Prostate gland (tissue), 2 donors: ENCODE data around the gene LGALS1.

Experiments used
- POLR2AphosphoS5 ChIP-seq: sonication (generic); formaldehyde crosslinking; IDR thresholded peaks from one replicate; pipeline ENCODE4 v1.6.1; 2017; ENCODE audit warnings: antibody characterized with exemption
- TF ChIP-seq, protein P1 (sequence below), 4 experiments: fragments of 200-600 bp in 2 of 4; fragments of 450-650 bp in 2 of 4; sonication (generic) in 2 of 4; IDR thresholded peaks; 1 replicate in 3 of 4; 2 replicates in 1 of 4; pipeline ENCODE4 v1.5.1; 2016 to 2019; ENCODE audit warnings: antibody characterized with exemption in 4 of 4, mild to moderate bottlenecking in 2 of 4, moderate library complexity in 2 of 4

- TF ChIP-seq, protein P1, sequence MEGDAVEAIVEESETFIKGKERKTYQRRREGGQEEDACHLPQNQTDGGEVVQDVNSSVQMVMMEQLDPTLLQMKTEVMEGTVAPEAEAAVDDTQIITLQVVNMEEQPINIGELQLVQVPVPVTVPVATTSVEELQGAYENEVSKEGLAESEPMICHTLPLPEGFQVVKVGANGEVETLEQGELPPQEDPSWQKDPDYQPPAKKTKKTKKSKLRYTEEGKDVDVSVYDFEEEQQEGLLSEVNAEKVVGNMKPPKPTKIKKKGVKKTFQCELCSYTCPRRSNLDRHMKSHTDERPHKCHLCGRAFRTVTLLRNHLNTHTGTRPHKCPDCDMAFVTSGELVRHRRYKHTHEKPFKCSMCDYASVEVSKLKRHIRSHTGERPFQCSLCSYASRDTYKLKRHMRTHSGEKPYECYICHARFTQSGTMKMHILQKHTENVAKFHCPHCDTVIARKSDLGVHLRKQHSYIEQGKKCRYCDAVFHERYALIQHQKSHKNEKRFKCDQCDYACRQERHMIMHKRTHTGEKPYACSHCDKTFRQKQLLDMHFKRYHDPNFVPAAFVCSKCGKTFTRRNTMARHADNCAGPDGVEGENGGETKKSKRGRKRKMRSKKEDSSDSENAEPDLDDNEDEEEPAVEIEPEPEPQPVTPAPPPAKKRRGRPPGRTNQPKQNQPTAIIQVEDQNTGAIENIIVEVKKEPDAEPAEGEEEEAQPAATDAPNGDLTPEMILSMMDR (IDR thresholded peaks at IDR 0.05) = no peak
- no peak for TF ChIP-seq POLR2AphosphoS5
These were observed 42.3 kb upstream of the LGALS1 start for GRCh38 chr22:37633089-37633624.
